ENCODE measurements around the gene COL9A2.
A peak's percentile ranks its signal among the peaks of the same experiment; 100 is the strongest.
"Not testable (repeated sequence)": the region's sequence is repeated elsewhere in the genome, so short reads cannot be mapped to it uniquely, and the experiment has no call there.

Gene COL9A2

GRCh38 chr1:40357625-40358024 lies 40.5 kb upstream of the COL9A2 start:
- TF ChIP-seq CTCF (conservative IDR thresholded peaks at IDR 0.05; ENCODE audit: low read depth, low read length): no peak

GRCh38 chr1:40353082-40353481 lies 36.0 kb upstream of the COL9A2 start:
- no peak for DNase-seq (ENCODE audit: low read depth)
- TF ChIP-seq CTCF (conservative IDR thresholded peaks at IDR 0.05; ENCODE audit: low read depth, low read length): no peak
- no peak overlapping the region for H3K4me3 ChIP-seq (ENCODE audit: low read depth, low read length)

More at GRCh38 chr1:40357625-40358024, 40.5 kb upstream of the COL9A2 start:
- DNase-seq (ENCODE audit: low read depth): no peak
- no peak overlapping the region for H3K4me3 ChIP-seq (ENCODE audit: low read depth, low read length)

GRCh38 chr1:40352126-40352525 lies 35.0 kb upstream of the COL9A2 start:
- no peak overlapping the region for H3K4me3 ChIP-seq (ENCODE audit: low read depth, low read length)
- no peak for TF ChIP-seq CTCF (conservative IDR thresholded peaks at IDR 0.05; ENCODE audit: low read depth, low read length)
- DNase-seq (ENCODE audit: low read depth): no peak

GRCh38 chr1:40351124-40351523 lies 34.0 kb upstream of the COL9A2 start:
- DNase-seq (ENCODE audit: low read depth): no peak
- no peak for TF ChIP-seq CTCF (conservative IDR thresholded peaks at IDR 0.05; ENCODE audit: low read depth, low read length)
- no peak overlapping the region for H3K4me3 ChIP-seq (ENCODE audit: low read depth, low read length)

- TF ChIP-seq CTCF (conservative IDR thresholded peaks at IDR 0.05; ENCODE audit: low read depth, low read length): no peak
- DNase-seq (ENCODE audit: low read depth): no peak
- no peak overlapping the region for H3K4me3 ChIP-seq (ENCODE audit: low read depth, low read length)
Measured at GRCh38 chr1:40350391-40350790, 33.3 kb upstream of the COL9A2 start.

GRCh38 chr1:40344597-40344996 lies 27.5 kb upstream of the COL9A2 start:
- DNase-seq (ENCODE audit: low read depth): peak; percentile 68
- H3K4me3 ChIP-seq (ENCODE audit: low read depth, low read length): no peak overlapping the region

GRCh38 chr1:40342381-40342717 lies 25.3 kb upstream of the COL9A2 start:
- not testable (repeated sequence) for H3K4me3 ChIP-seq (ENCODE audit: low read depth, low read length); DNase-seq (ENCODE audit: low read depth)

More at GRCh38 chr1:40344597-40344996, 27.5 kb upstream of the COL9A2 start:
- TF ChIP-seq CTCF (conservative IDR thresholded peaks at IDR 0.05; ENCODE audit: low read depth, low read length): no peak
